ENCODE measurements around the gene HOXB8. TPM values are rescaled to one million over a fixed set of nuclear protein-coding genes. Genes with fewer than 3 reads are reported as not detected.
A peak's percentile ranks its signal among the peaks of the same experiment; 100 is the strongest.

The HOXB8 gene
- total RNA-seq, 1 donor from 2014 or later: 22.9 TPM

DNA sequence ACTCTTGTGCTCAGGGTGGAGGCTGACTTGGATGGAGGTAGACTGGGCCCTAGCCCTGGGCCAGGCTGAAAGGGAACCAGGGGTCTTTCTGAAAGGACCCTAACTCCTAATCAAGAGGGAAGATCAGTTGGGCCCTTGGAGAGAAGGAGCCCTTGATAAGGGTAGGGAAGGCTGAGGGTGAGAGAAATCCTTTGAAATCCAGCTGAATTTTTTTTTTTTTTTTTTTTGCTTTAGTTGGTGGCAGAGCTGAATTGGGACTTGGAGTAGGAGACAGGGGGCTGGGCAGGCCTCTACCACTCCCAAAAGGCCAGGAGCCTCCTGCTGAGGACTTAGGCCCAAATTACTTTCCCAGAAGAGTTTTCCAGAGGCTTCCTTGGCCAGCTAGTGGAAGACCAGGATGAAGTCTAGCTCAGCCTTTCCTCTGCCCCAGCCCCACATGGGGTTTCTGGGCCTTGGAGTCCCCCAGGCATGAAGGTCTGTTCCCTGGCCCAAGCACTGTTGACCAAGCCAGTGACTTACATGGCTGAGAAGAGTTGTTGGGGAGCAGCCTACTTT is 24.4 kb downstream of the HOXB8 start:
- Mint-ChIP-seq H3K4me1 (peaks cover 20% of the 10 kb centered on the region), H3K27ac (ENCODE audit: unreplicated experiment) (peak overlapping the region; percentile 82)
- no peak for TF ChIP-seq CTCF (conservative IDR thresholded peaks at IDR 0.05)

DNA sequence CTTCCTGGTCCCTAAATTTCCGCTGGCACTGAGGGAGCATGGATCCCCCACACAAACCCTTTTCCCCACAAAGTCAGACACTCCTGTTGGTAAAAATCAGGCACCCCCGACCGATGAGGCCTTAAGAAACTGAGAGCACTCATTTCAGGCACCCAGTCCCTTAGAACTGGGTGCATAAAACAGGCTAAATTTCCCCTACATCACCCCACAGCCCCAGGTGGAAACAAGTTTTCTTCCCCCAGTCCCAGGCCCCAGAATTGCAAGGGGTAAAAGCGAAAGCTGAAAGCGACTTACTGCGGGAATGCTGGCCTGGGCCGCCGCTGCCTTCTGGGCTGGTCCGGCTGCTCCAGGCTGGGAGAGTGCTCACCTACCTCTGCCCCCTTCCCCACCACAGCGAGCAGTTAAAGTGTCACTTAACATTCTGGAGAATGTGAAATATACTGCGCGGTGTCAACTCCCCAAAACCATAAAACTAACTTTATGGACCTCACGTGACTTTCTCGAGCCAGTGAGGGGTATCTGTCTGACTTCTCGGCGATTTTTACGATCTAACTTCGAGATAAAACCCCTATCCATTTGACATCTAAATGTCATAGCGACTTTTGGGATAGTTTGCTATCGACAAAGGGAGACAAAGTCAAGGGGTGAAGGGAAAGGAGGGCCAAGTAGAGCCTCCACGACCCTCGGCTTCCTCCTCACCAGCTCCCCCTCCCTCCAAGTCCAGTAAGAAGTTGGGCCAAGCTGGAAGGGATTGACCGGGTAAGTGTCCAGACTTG is 25.1 kb downstream of the HOXB8 start, which contains the start of gene HOXB3:
Gene HOXB3, minus strand, starts transcription at position 411 of the 776 bp plus-strand sequence. CDS start 37,767 bp downstream, outside the sequence.
- H3K36me3 Mint-ChIP-seq (ENCODE audit: low read depth): peaks cover 12% of the 10 kb centered on the region
- no peaks in the 10 kb centered on the region for H3K9me3 Mint-ChIP-seq
- H3K4me1 Mint-ChIP-seq: peaks cover 26% of the 10 kb centered on the region
- DNase-seq (ENCODE audit: low read depth, low spot score): no peak
- H3K4me3 Mint-ChIP-seq: peak within 1 kb of the TSS; percentile 92
- peak within 1 kb of the TSS; percentile 82 for H3K27ac Mint-ChIP-seq (ENCODE audit: unreplicated experiment)
- TF ChIP-seq CTCF (conservative IDR thresholded peaks at IDR 0.05): no peak
- peaks cover 100% of the 10 kb centered on the region for H3K27me3 Mint-ChIP-seq (ENCODE audit: low read depth)

More for the DNA sequence above, 24.4 kb downstream of the HOXB8 start:
- no peak for DNase-seq (ENCODE audit: low read depth, low spot score)
- H3K9me3 Mint-ChIP-seq: no peaks in the 10 kb centered on the region
- H3K27me3 Mint-ChIP-seq (ENCODE audit: low read depth): peaks cover 100% of the 10 kb centered on the region
- H3K4me3 Mint-ChIP-seq: peak overlapping the region; percentile 92
- peaks cover 18% of the 10 kb centered on the region for H3K36me3 Mint-ChIP-seq (ENCODE audit: low read depth)

- no peak for DNase-seq (ENCODE audit: low read depth, low spot score)
- peaks cover 30% of the 10 kb centered on the region for H3K4me1 Mint-ChIP-seq
- peak overlapping the region; percentile 92 for H3K4me3 Mint-ChIP-seq
- H3K27ac Mint-ChIP-seq (ENCODE audit: unreplicated experiment): peak overlapping the region; percentile 28
- peaks cover 12% of the 10 kb centered on the region for H3K36me3 Mint-ChIP-seq (ENCODE audit: low read depth)
- H3K9me3 Mint-ChIP-seq: no peaks in the 10 kb centered on the region
- H3K27me3 Mint-ChIP-seq (ENCODE audit: low read depth): peaks cover 100% of the 10 kb centered on the region
- no peak for TF ChIP-seq CTCF (conservative IDR thresholded peaks at IDR 0.05)
Measured at GRCh38 chr17:48589060-48589830, 25.8 kb downstream of the HOXB8 start.

DNA sequence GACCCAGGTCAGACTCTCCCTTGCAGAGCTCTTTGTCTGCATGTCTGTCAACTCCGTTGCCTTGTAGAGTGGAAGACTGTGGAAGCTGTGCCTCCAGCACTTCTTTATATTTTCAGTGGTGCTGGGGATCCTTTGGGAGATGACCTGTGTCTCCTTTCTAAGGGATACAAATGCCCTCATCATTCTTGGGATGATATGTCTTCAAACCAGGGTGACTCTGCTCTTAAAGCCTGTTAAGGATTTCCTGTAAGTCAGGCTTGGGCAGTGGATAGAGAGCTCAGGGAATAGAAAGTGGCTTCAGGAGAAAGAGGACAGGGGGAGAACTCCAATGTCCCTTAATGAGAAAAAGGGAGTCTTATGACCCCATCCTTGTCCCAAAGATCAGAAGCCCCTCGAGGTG is 26.6 kb downstream of the HOXB8 start:
- Mint-ChIP-seq H3K4me3 (peak overlapping the region; percentile 92), H3K27ac (ENCODE audit: unreplicated experiment) (no peak overlapping the region), H3K4me1 (peaks cover 29% of the 10 kb centered on the region), H3K36me3 (ENCODE audit: low read depth) (peaks cover 10% of the 10 kb centered on the region), H3K27me3 (ENCODE audit: low read depth) (peaks cover 100% of the 10 kb centered on the region), H3K9me3 (no peaks in the 10 kb centered on the region)
- TF ChIP-seq CTCF (conservative IDR thresholded peaks at IDR 0.05): no peak
- DNase-seq (ENCODE audit: low read depth, low spot score): no peak

DNA sequence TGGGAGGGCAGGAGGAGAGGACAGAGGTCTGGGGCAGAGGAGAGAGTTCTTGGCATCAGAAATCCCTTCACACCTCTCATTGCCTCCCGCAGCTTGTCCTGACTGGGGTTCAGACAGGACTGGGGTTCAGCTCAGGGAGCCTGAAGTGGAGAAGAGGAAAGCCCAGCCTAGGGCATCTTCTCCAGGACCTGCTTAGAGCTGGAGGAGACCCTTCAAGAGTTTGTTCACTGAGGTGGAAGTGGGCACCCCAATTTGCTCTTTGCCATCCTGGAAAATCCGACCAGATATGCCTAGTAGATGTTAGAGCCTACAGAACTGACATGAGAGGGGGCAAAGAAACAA is 27.0 kb downstream of the HOXB8 start:
- DNase-seq (ENCODE audit: low read depth, low spot score): no peak
- TF ChIP-seq CTCF (conservative IDR thresholded peaks at IDR 0.05): no peak
- Mint-ChIP-seq H3K4me1 (peaks cover 26% of the 10 kb centered on the region), H3K27me3 (ENCODE audit: low read depth) (peaks cover 100% of the 10 kb centered on the region), H3K27ac (ENCODE audit: unreplicated experiment) (no peak overlapping the region), H3K4me3 (peak overlapping the region; percentile 92), H3K9me3 (no peaks in the 10 kb centered on the region), H3K36me3 (ENCODE audit: low read depth) (peaks cover 12% of the 10 kb centered on the region)

Data from neural crest cell (in vitro differentiated cells).